Esophagus mucosa (tissue), 1 donor: Measurements from ENCODE around the gene GAPVD1. TPM values are rescaled to one million over a fixed set of nuclear protein-coding genes. Genes with fewer than 3 reads are reported as not detected.

Source experiments
- ATAC-seq: fragments of 200-7000 bp; cut with Tn5 transposase; one replicate; pipeline ENCODE4 v1.9.1; 2020
- total RNA-seq: library from RNA; stranded (reverse); gene quantifications from one replicate; pipeline ENCODE4 v1.2.4, GENCODE V29; 2023
- donor health status: DM: yes; HTN: yes; CAD: no.

GAPVD1 gene
- total RNA-seq, 1 donor from 2014 or later = 34.6 TPM

- ATAC-seq = peak; percentile 63
Observed at GRCh38 chr9:125407974-125408900, 146.6 kb downstream of the GAPVD1 start.

DNA sequence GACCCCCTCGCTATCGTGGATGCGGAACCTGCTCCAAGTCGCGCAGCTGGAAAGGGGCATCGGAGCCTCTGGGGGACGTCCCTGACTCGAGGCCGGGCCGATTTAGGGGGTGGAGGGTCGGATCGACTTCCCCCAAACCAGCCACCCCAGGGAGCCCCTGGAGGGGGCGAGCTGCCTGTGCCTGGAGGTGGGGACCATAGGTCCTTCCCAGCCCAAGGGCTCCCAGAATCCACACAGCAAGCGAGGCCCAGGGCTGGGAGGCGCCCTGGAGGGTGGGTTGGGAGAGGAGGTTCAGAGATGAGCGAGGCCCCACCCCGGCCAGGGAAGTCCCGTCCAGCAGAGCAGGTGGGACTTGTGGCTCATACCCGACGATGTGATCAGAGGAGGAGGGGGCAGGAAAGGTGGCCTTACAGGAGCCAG is 147.6 kb downstream of the GAPVD1 start:
- ATAC-seq = no peak

DNA sequence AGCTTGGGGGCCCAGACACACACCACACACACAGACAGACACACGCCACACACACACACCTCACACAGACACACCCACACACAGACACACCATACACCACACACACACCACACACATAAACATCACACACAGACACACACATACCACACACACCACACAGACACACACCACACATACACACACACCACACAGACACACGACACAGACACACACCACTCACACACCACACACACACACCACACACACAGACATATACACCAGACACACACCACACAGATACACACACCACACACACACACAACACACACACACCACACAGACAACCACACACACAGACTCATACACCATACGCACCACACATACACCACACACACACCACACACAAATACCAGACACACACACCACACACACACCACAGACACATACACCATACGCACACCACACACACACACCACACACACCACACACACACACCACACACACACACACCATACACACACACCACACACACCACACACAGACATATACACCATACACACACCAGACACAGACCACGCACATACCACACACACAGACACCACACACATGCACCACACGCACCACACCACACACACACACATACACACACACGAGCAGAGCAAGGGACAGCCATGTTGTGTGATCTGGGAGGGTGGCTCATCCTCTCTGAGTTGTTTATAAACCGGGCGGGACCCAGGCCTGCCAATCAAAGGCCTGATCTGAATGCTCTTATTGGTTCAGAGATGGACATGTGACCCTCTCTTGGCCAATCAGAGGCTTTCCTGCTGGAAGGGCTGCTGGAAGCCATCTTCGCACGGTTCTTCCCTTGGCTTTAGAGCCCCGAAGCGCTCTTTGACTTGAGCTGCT is 148.3 kb downstream of the GAPVD1 start:
- ATAC-seq = no peak

DNA sequence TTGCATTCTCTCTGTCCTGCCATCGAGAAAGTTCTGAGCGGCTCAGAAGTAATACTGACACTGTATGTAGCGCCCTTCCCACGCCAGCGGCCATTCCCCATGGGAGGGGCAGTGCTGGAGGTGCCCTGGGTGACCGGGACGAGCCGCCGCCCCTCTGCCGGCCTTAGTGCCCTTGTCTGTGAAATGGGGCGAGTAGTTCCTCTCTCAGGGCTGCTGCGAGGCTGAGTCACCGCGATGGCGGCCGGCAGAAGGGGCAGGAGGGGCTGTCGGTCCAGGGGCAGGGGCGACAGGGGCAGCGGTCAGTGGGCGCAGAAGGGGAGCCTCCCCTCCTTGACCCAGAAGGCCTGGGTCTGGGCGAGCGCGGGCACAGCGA is 148.9 kb downstream of the GAPVD1 start:
- ATAC-seq = no peak

- no peak for ATAC-seq
Observed at GRCh38 chr9:125411171-125411756, 149.6 kb downstream of the GAPVD1 start.

- ATAC-seq = no peak
Observed at GRCh38 chr9:125412166-125412565, 150.5 kb downstream of the GAPVD1 start.

GRCh38 chr9:125413579-125413978 is 152.0 kb downstream of the GAPVD1 start:
- no peak for ATAC-seq

DNA sequence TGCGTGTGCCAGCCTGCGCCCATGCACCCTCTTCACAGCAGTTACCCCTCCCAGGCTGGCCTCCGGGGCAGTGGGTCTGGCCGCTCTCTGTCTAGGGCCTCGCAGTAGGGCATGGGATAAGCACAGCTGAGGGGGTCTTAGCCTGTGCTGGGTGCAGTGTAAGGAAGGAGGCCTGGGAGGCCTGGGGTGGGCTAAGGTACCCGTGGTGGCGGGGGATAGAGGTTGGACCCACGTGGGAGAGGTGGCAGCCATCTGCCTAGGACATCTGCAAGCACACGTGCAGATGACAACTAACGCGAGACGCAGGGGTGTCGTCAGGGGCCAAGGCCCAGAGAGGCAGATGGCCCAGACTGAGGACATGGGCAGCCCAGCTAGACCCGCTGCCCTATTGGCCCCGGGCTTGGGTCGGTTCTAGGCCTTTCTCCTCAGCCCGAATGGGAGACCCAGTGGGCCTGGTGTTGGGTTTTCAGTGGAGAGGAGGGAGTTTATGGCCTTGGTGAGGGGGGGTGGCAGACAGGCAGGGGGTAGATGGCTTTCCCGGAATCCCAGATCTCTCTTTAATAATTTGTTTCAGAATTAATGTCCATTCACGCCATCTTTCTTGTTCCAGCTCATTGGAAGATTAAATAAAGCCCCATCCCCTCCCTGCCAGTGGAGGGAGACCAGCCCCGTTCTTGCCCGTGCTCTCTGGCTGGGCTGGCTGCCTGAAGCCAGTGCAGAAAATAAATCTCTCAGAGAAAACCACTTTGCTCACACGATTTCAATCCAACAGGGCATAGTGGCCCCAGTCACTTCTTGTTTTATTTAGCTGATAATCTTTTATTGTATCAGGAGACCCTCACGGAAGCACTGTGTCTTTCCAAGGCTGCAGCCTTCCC is 154.2 kb downstream of the GAPVD1 start:
- no peak for ATAC-seq

- no peak for ATAC-seq
Observed at GRCh38 chr9:125416517-125416916, 154.9 kb downstream of the GAPVD1 start.

Other genes with a start within 250 kb of the GAPVD1 start
- gene SCAI, start 118.3 kb upstream of the GAPVD1 start, total RNA-seq = 3.0 TPM
- gene PPP6C, start 72.0 kb upstream of the GAPVD1 start, total RNA-seq = 38.8 TPM
- 15.0 TPM for gene RABEPK, start 61.3 kb upstream of the GAPVD1 start, total RNA-seq
- gene HSPA5, start 20.5 kb upstream of the GAPVD1 start, total RNA-seq = 119 TPM